ENCODE results near the gene GALNT14.

Gene GALNT14

GRCh38 chr2:31000970-31001369, 137.3 kb downstream of the GALNT14 start:
- H3K18ac ChIP-seq (ENCODE audit: low read length) = no peak overlapping the region
- no peak overlapping the region for H4K5ac ChIP-seq (ENCODE audit: low read length)
- no peak overlapping the region for H3K9ac ChIP-seq (ENCODE audit: low read length)
- no peaks in the 10 kb centered on the region for H3K4me1 ChIP-seq (ENCODE audit: control insufficient read depth, low read depth, low read length)
- no peak overlapping the region for H3K4me3 ChIP-seq (ENCODE audit: low read length)
- H3K79me1 ChIP-seq (ENCODE audit: low read length) = no peaks in the 10 kb centered on the region
- H3K27ac ChIP-seq (ENCODE audit: low read depth, low read length) = no peak overlapping the region
- no peak overlapping the region for H3K4me2 ChIP-seq (ENCODE audit: low read length)
- WGBS (ENCODE audit: extremely low coverage, insufficient coverage, low lambda C conversion rate) = no CpG with 5 or more reads among the region's 3 CpGs
- no peak overlapping the region for H3K56ac ChIP-seq (ENCODE audit: low read length)
- H2AK5ac ChIP-seq (ENCODE audit: low read length) = no peak overlapping the region
- no peak overlapping the region for H2BK120ac ChIP-seq (ENCODE audit: low read depth, low read length)
- no peak for DNase-seq
- H4K8ac ChIP-seq (ENCODE audit: low read depth, low read length) = no peak overlapping the region
- no peak overlapping the region for H3K23ac ChIP-seq (ENCODE audit: low read length)
- H2BK15ac ChIP-seq (replicated peaks; ENCODE audit: low read depth) = no peak overlapping the region
- H3K4ac ChIP-seq (ENCODE audit: low read depth, low read length) = no peak overlapping the region
- H3K36me3 ChIP-seq (ENCODE audit: control insufficient read depth, insufficient read depth, low read length) = no peaks in the 10 kb centered on the region
- H3K27me3 ChIP-seq (ENCODE audit: insufficient read depth, low read length, poor library complexity) = no peaks in the 10 kb centered on the region
- H2BK5ac ChIP-seq (ENCODE audit: low read length) = no peak overlapping the region
- no peaks in the 10 kb centered on the region for H3K79me2 ChIP-seq (ENCODE audit: control insufficient read depth, insufficient read depth, low read length)

GRCh38 chr2:30998672-30999071, 139.6 kb downstream of the GALNT14 start:
- H3K36me3 ChIP-seq (ENCODE audit: control insufficient read depth, insufficient read depth, low read length) = no peaks in the 10 kb centered on the region
- no peak overlapping the region for H2AK5ac ChIP-seq (ENCODE audit: low read length)
- no peak overlapping the region for H2BK120ac ChIP-seq (ENCODE audit: low read depth, low read length)
- no peak overlapping the region for H3K23ac ChIP-seq (ENCODE audit: low read length)
- H3K4me3 ChIP-seq (ENCODE audit: low read length) = no peak overlapping the region
- no peak overlapping the region for H2BK5ac ChIP-seq (ENCODE audit: low read length)
- H3K9ac ChIP-seq (ENCODE audit: low read length) = no peak overlapping the region
- H3K79me2 ChIP-seq (ENCODE audit: control insufficient read depth, insufficient read depth, low read length) = no peaks in the 10 kb centered on the region
- H2BK15ac ChIP-seq (replicated peaks; ENCODE audit: low read depth) = no peak overlapping the region
- no peak overlapping the region for H3K56ac ChIP-seq (ENCODE audit: low read length)
- no peak overlapping the region for H3K27ac ChIP-seq (ENCODE audit: low read depth, low read length)
- H3K4ac ChIP-seq (ENCODE audit: low read depth, low read length) = no peak overlapping the region
- no peak overlapping the region for H3K18ac ChIP-seq (ENCODE audit: low read length)
- no peaks in the 10 kb centered on the region for H3K27me3 ChIP-seq (ENCODE audit: insufficient read depth, low read length, poor library complexity)
- H3K79me1 ChIP-seq (ENCODE audit: low read length) = no peaks in the 10 kb centered on the region
- H4K8ac ChIP-seq (ENCODE audit: low read depth, low read length) = no peak overlapping the region
- no peak overlapping the region for H4K5ac ChIP-seq (ENCODE audit: low read length)
- H3K4me1 ChIP-seq (ENCODE audit: control insufficient read depth, low read depth, low read length) = no peaks in the 10 kb centered on the region
- no peak overlapping the region for H3K4me2 ChIP-seq (ENCODE audit: low read length)
- WGBS (ENCODE audit: extremely low coverage, insufficient coverage, low lambda C conversion rate) = no CpG with 5 or more reads among the region's 3 CpGs
- DNase-seq = no peak

GRCh38 chr2:30997979-30998378, 140.3 kb downstream of the GALNT14 start:
- no peaks in the 10 kb centered on the region for H3K27me3 ChIP-seq (ENCODE audit: insufficient read depth, low read length, poor library complexity)
- H3K23ac ChIP-seq (ENCODE audit: low read length) = no peak overlapping the region
- no peak overlapping the region for H3K56ac ChIP-seq (ENCODE audit: low read length)
- H3K9ac ChIP-seq (ENCODE audit: low read length) = no peak overlapping the region
- no peaks in the 10 kb centered on the region for H3K36me3 ChIP-seq (ENCODE audit: control insufficient read depth, insufficient read depth, low read length)
- H2BK5ac ChIP-seq (ENCODE audit: low read length) = no peak overlapping the region
- DNase-seq = no peak
- no peak overlapping the region for H3K27ac ChIP-seq (ENCODE audit: low read depth, low read length)
- no peak overlapping the region for H4K5ac ChIP-seq (ENCODE audit: low read length)
- no peaks in the 10 kb centered on the region for H3K4me1 ChIP-seq (ENCODE audit: control insufficient read depth, low read depth, low read length)
- H4K8ac ChIP-seq (ENCODE audit: low read depth, low read length) = no peak overlapping the region
- H3K4me3 ChIP-seq (ENCODE audit: low read length) = no peak overlapping the region
- no peak overlapping the region for H2AK5ac ChIP-seq (ENCODE audit: low read length)
- no CpG with 5 or more reads among the region's 5 CpGs for WGBS (ENCODE audit: extremely low coverage, insufficient coverage, low lambda C conversion rate)
- no peak overlapping the region for H3K4ac ChIP-seq (ENCODE audit: low read depth, low read length)
- no peaks in the 10 kb centered on the region for H3K79me1 ChIP-seq (ENCODE audit: low read length)
- no peak overlapping the region for H2BK15ac ChIP-seq (replicated peaks; ENCODE audit: low read depth)
- H3K18ac ChIP-seq (ENCODE audit: low read length) = no peak overlapping the region
- no peak overlapping the region for H2BK120ac ChIP-seq (ENCODE audit: low read depth, low read length)
- no peaks in the 10 kb centered on the region for H3K79me2 ChIP-seq (ENCODE audit: control insufficient read depth, insufficient read depth, low read length)
- H3K4me2 ChIP-seq (ENCODE audit: low read length) = no peak overlapping the region

- Histone ChIP-seq H3K4me3 (ENCODE audit: low read length) (no peak overlapping the region), H3K27ac (ENCODE audit: low read depth, low read length) (no peak overlapping the region), H3K9ac (ENCODE audit: low read length) (no peak overlapping the region), H2AK5ac (ENCODE audit: low read length) (no peak overlapping the region), H3K4me1 (ENCODE audit: control insufficient read depth, low read depth, low read length) (peaks cover 7% of the 10 kb centered on the region), H3K56ac (ENCODE audit: low read length) (no peak overlapping the region), H3K79me2 (ENCODE audit: control insufficient read depth, insufficient read depth, low read length) (no peaks in the 10 kb centered on the region), H3K4ac (ENCODE audit: low read depth, low read length) (no peak overlapping the region), H2BK120ac (ENCODE audit: low read depth, low read length) (no peak overlapping the region), H3K18ac (ENCODE audit: low read length) (no peak overlapping the region), H2BK15ac (replicated peaks; ENCODE audit: low read depth) (no peak overlapping the region), H4K5ac (ENCODE audit: low read length) (no peak overlapping the region), H3K4me2 (ENCODE audit: low read length) (no peak overlapping the region), H3K36me3 (ENCODE audit: control insufficient read depth, insufficient read depth, low read length) (no peaks in the 10 kb centered on the region), H3K79me1 (ENCODE audit: low read length) (no peaks in the 10 kb centered on the region), H3K23ac (ENCODE audit: low read length) (no peak overlapping the region), H3K27me3 (ENCODE audit: insufficient read depth, low read length, poor library complexity) (no peaks in the 10 kb centered on the region), H2BK5ac (ENCODE audit: low read length) (no peak overlapping the region), H4K8ac (ENCODE audit: low read depth, low read length) (no peak overlapping the region)
- no peak for DNase-seq
- no CpG with 5 or more reads among the region's 11 CpGs for WGBS (ENCODE audit: extremely low coverage, insufficient coverage, low lambda C conversion rate)
Measured at GRCh38 chr2:30994227-30995056, 143.8 kb downstream of the GALNT14 start.

GRCh38 chr2:30992781-30993180, 145.5 kb downstream of the GALNT14 start:
- no peak overlapping the region for H2AK5ac ChIP-seq (ENCODE audit: low read length)
- H2BK5ac ChIP-seq (ENCODE audit: low read length) = no peak overlapping the region
- no peak overlapping the region for H3K23ac ChIP-seq (ENCODE audit: low read length)
- no peak overlapping the region for H3K4me3 ChIP-seq (ENCODE audit: low read length)
- H3K18ac ChIP-seq (ENCODE audit: low read length) = no peak overlapping the region
- H3K9ac ChIP-seq (ENCODE audit: low read length) = no peak overlapping the region
- H3K79me2 ChIP-seq (ENCODE audit: control insufficient read depth, insufficient read depth, low read length) = no peaks in the 10 kb centered on the region
- no peaks in the 10 kb centered on the region for H3K79me1 ChIP-seq (ENCODE audit: low read length)
- H3K4ac ChIP-seq (ENCODE audit: low read depth, low read length) = no peak overlapping the region
- no peak overlapping the region for H4K5ac ChIP-seq (ENCODE audit: low read length)
- no peak overlapping the region for H2BK15ac ChIP-seq (replicated peaks; ENCODE audit: low read depth)
- no peak overlapping the region for H3K27ac ChIP-seq (ENCODE audit: low read depth, low read length)
- no CpG with 5 or more reads among the region's 18 CpGs for WGBS (ENCODE audit: extremely low coverage, insufficient coverage, low lambda C conversion rate)
- no peaks in the 10 kb centered on the region for H3K27me3 ChIP-seq (ENCODE audit: insufficient read depth, low read length, poor library complexity)
- H4K8ac ChIP-seq (ENCODE audit: low read depth, low read length) = no peak overlapping the region
- no peak overlapping the region for H2BK120ac ChIP-seq (ENCODE audit: low read depth, low read length)
- H3K4me1 ChIP-seq (ENCODE audit: control insufficient read depth, low read depth, low read length) = peaks cover 7% of the 10 kb centered on the region
- H3K36me3 ChIP-seq (ENCODE audit: control insufficient read depth, insufficient read depth, low read length) = no peaks in the 10 kb centered on the region
- DNase-seq = no peak
- H3K4me2 ChIP-seq (ENCODE audit: low read length) = no peak overlapping the region
- no peak overlapping the region for H3K56ac ChIP-seq (ENCODE audit: low read length)

GRCh38 chr2:30990671-30991070, 147.6 kb downstream of the GALNT14 start:
- Histone ChIP-seq H4K5ac (ENCODE audit: low read length) (no peak overlapping the region), H3K79me2 (ENCODE audit: control insufficient read depth, insufficient read depth, low read length) (no peaks in the 10 kb centered on the region), H2BK5ac (ENCODE audit: low read length) (no peak overlapping the region), H3K4me1 (ENCODE audit: control insufficient read depth, low read depth, low read length) (peaks cover 7% of the 10 kb centered on the region), H3K23ac (ENCODE audit: low read length) (no peak overlapping the region), H2BK120ac (ENCODE audit: low read depth, low read length) (no peak overlapping the region), H2AK5ac (ENCODE audit: low read length) (no peak overlapping the region), H3K27me3 (ENCODE audit: insufficient read depth, low read length, poor library complexity) (no peaks in the 10 kb centered on the region), H3K9ac (ENCODE audit: low read length) (no peak overlapping the region), H3K18ac (ENCODE audit: low read length) (no peak overlapping the region), H3K56ac (ENCODE audit: low read length) (no peak overlapping the region), H2BK15ac (replicated peaks; ENCODE audit: low read depth) (no peak overlapping the region), H4K8ac (ENCODE audit: low read depth, low read length) (no peak overlapping the region), H3K27ac (ENCODE audit: low read depth, low read length) (no peak overlapping the region), H3K79me1 (ENCODE audit: low read length) (no peaks in the 10 kb centered on the region), H3K4me2 (ENCODE audit: low read length) (no peak overlapping the region), H3K4me3 (ENCODE audit: low read length) (no peak overlapping the region), H3K4ac (ENCODE audit: low read depth, low read length) (no peak overlapping the region), H3K36me3 (ENCODE audit: control insufficient read depth, insufficient read depth, low read length) (no peaks in the 10 kb centered on the region)
- WGBS (ENCODE audit: extremely low coverage, insufficient coverage, low lambda C conversion rate) = no CpG with 5 or more reads among the region's 4 CpGs
- peak; percentile 65 for DNase-seq

Measured in mesendoderm (in vitro differentiated cells).